ENCODE results near the gene PDZK1. TPM values are rescaled to one million over a fixed set of nuclear protein-coding genes. Genes with fewer than 3 reads are reported as not detected.
"Not testable (repeated sequence)": the region's sequence is repeated elsewhere in the genome, so short reads cannot be mapped to it uniquely, and the experiment has no call there.

Gene PDZK1
- total and polyA plus RNA-seq, 2 of the 8 experiments (the other 6 are each of a cell fraction or from before 2014, with no cell fraction given), result 0.17 TPM; not detected in 1

DNA sequence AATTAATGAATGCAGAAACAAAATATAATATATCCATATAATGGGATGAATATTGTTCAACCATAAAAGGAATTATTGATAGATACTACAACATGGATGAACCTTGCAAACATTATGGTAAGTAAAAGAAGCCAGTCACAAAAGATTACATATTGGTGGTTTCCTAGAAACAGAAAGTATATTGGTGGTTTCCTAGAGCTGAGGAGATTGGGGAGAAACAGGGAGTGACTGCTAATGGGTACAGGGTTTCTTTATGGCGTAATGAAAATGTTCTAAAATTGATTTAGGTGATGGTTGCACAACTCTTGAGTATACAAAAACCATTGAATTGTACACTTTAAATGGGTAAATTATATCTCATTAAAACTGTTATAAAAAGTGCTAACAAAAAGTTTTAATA is 85.0 kb downstream of the PDZK1 start:
- H3K4me1 ChIP-seq (replicated peaks in 1 of 4; ENCODE audit: control insufficient read depth in 3 of 4, insufficient read depth in 4 of 4, low read length in 3 of 4); H3K9ac ChIP-seq (replicated peaks in 1 of 4; ENCODE audit: extremely low read depth in 1 of 4, low read depth in 3 of 4, low read length in 3 of 4); H2BK15ac ChIP-seq (ENCODE audit: low read length); H3K56ac ChIP-seq (replicated peaks; ENCODE audit: insufficient read length, low read depth, low read length); FAIRE-seq; H3K4me3 ChIP-seq (ENCODE audit: extremely low read depth in 1 of 4, insufficient read depth in 2 of 4, low read depth in 3 of 4, low read length in 4 of 4); H4K8ac ChIP-seq (ENCODE audit: extremely low read depth, insufficient read depth, low read length); H3K79me1 ChIP-seq (ENCODE audit: low read depth, low read length); H3K23me2 ChIP-seq (ENCODE audit: low read depth, low read length); DNase-seq (ENCODE audit: low read depth in 1 of 2, low spot score in 2 of 2); H3K9me3 ChIP-seq (ENCODE audit: insufficient read depth in 2 of 2, low read depth in 1 of 2, low read length in 1 of 2); H2BK20ac ChIP-seq (ENCODE audit: low read length); H3K4me2 ChIP-seq (ENCODE audit: insufficient read depth in 1 of 2, low read depth in 2 of 2, low read length in 2 of 2); H3K4ac ChIP-seq (replicated peaks; ENCODE audit: insufficient read length, low read depth, low read length); POLR2A ChIA-PET (ENCODE audit: partially characterized antibody); H4K91ac ChIP-seq (replicated peaks; ENCODE audit: insufficient read length, low read length); H2AFZ ChIP-seq (ENCODE audit: low read length); H3K18ac ChIP-seq (ENCODE audit: extremely low read depth, low read length); H3K14ac ChIP-seq (ENCODE audit: insufficient read length); H2BK12ac ChIP-seq (ENCODE audit: low read depth, low read length); H3K79me2 ChIP-seq (ENCODE audit: control insufficient read depth in 1 of 2, insufficient read depth in 2 of 2, low read length in 2 of 2); H3K36me3 ChIP-seq (ENCODE audit: control insufficient read depth in 2 of 4, insufficient read depth in 4 of 4, low read length in 3 of 4); H4K5ac ChIP-seq (ENCODE audit: insufficient read length, low read depth, low read length); CTCF ChIA-PET (ENCODE audit: partially characterized antibody); H2AK5ac ChIP-seq (ENCODE audit: low read depth, low read length); H3K27ac ChIP-seq (ENCODE audit: low read depth, low read length); H3K23ac ChIP-seq (ENCODE audit: insufficient read length); H4K20me1 ChIP-seq (replicated peaks in 1 of 2; ENCODE audit: control insufficient read depth in 1 of 2, insufficient read depth in 2 of 2, low read length in 2 of 2); H3K27me3 ChIP-seq (replicated peaks in 1 of 4; ENCODE audit: control insufficient read depth in 3 of 4, extremely low read depth in 1 of 4, insufficient read depth in 3 of 4, low read length in 3 of 4); H2BK120ac ChIP-seq (replicated peaks; ENCODE audit: low read depth, low read length); H2BK5ac ChIP-seq (ENCODE audit: low read depth, low read length): not testable (repeated sequence)
- no CpG with 5 or more reads among the region's 1 CpG for WGBS, 2 experiments (ENCODE audit: extremely low coverage in 1 of 2, insufficient coverage in 1 of 2, insufficient read length in 1 of 2, insufficient replicate concordance in 2 of 2, low coverage in 1 of 2, low lambda C conversion rate in 2 of 2, missing lambda C conversion rate in 1 of 2)

Other genes starting within 250 kb of the PDZK1 start
- 21.4 and 26.8 TPM in 2 replicates for gene GPR89A, start 99.4 kb downstream of the PDZK1 start, total RNA-seq (2021; fragmentation: NEBNext Ultra II Directional; extraction: Animal tissue kit (Norgen Biotek cat#: 25700))
- gene GPR89A, start 99.4 kb downstream of the PDZK1 start, polyA plus RNA-seq (2011; rRNA removed), result 40.4 and 46.6 TPM in 2 replicates
- not detected in 2 replicates for gene CD160, start 12.1 kb upstream of the PDZK1 start, total RNA-seq (2021; fragmentation: NEBNext Ultra II Directional; extraction: Animal tissue kit (Norgen Biotek cat#: 25700))
- gene CD160, start 12.1 kb upstream of the PDZK1 start, polyA plus RNA-seq (2011; rRNA removed), result not detected in 2 replicates
- 10.2 and 10.8 TPM in 2 replicates for gene RNF115, start 116.7 kb upstream of the PDZK1 start, total RNA-seq (2021; fragmentation: NEBNext Ultra II Directional; extraction: Animal tissue kit (Norgen Biotek cat#: 25700))
- 3.0 and 4.7 TPM in 2 replicates for gene RNF115, start 116.7 kb upstream of the PDZK1 start, polyA plus RNA-seq (2011; rRNA removed)
- 26.2 and 26.8 TPM in 2 replicates for gene POLR3C, start 116.8 kb upstream of the PDZK1 start, total RNA-seq (2021; fragmentation: NEBNext Ultra II Directional; extraction: Animal tissue kit (Norgen Biotek cat#: 25700))
- gene POLR3C, start 116.8 kb upstream of the PDZK1 start, polyA plus RNA-seq (2011; rRNA removed), result 23.7 and 26.8 TPM in 2 replicates
- gene NUDT17, start 138.3 kb upstream of the PDZK1 start, total RNA-seq (2021; fragmentation: NEBNext Ultra II Directional; extraction: Animal tissue kit (Norgen Biotek cat#: 25700)), result 2.7 and 2.8 TPM in 2 replicates
- 4.1 and 5.1 TPM in 2 replicates for gene NUDT17, start 138.3 kb upstream of the PDZK1 start, polyA plus RNA-seq (2011; rRNA removed)
- gene PIAS3, start 151.7 kb upstream of the PDZK1 start, total RNA-seq (2021; fragmentation: NEBNext Ultra II Directional; extraction: Animal tissue kit (Norgen Biotek cat#: 25700)), result 36.7 and 40.7 TPM in 2 replicates
- gene PIAS3, start 151.7 kb upstream of the PDZK1 start, polyA plus RNA-seq (2011; rRNA removed), result 49.9 and 73.8 TPM in 2 replicates
- 2.2 and 3.0 TPM in 2 replicates for gene ANKRD35, start 178.5 kb upstream of the PDZK1 start, total RNA-seq (2021; fragmentation: NEBNext Ultra II Directional; extraction: Animal tissue kit (Norgen Biotek cat#: 25700))
- gene ANKRD35, start 178.5 kb upstream of the PDZK1 start, polyA plus RNA-seq (2011; rRNA removed), result 1.4 and 1.6 TPM in 2 replicates
- gene ITGA10, start 202.7 kb upstream of the PDZK1 start, total RNA-seq (2021; fragmentation: NEBNext Ultra II Directional; extraction: Animal tissue kit (Norgen Biotek cat#: 25700)), result 0.45 and 0.48 TPM in 2 replicates
- 0.09 and 0.11 TPM in 2 replicates for gene ITGA10, start 202.7 kb upstream of the PDZK1 start, polyA plus RNA-seq (2011; rRNA removed)
- gene PEX11B, start 211.3 kb upstream of the PDZK1 start, total RNA-seq (2021; fragmentation: NEBNext Ultra II Directional; extraction: Animal tissue kit (Norgen Biotek cat#: 25700)), result 8.1 and 9.1 TPM in 2 replicates
- 11.0 and 15.1 TPM in 2 replicates for gene PEX11B, start 211.3 kb upstream of the PDZK1 start, polyA plus RNA-seq (2011; rRNA removed)
- 216 and 222 TPM in 2 replicates for gene RBM8A, start 220.1 kb upstream of the PDZK1 start, total RNA-seq (2021; fragmentation: NEBNext Ultra II Directional; extraction: Animal tissue kit (Norgen Biotek cat#: 25700))
- gene RBM8A, start 220.1 kb upstream of the PDZK1 start, polyA plus RNA-seq (2011; rRNA removed), result 119 and 125 TPM in 2 replicates